Measurements from ENCODE around the gene BRINP1. TPM values are rescaled to one million over a fixed set of nuclear protein-coding genes. Genes with fewer than 3 reads are reported as not detected.

BRINP1 gene
- not detected for total RNA-seq

- Mint-ChIP-seq H3K4me3 (no peak within 1 kb of the TSS), H3K4me1 (ENCODE audit: low read depth) (no peaks in the 10 kb centered on the region), H3K27ac (peak within 1 kb of the TSS; percentile 26), H3K9me3 (ENCODE audit: insufficient read depth) (peaks cover 4% of the 10 kb centered on the region), H3K27me3 (ENCODE audit: low read depth) (peaks cover 22% of the 10 kb centered on the region), H3K36me3 (ENCODE audit: low read depth) (peaks cover 3% of the 10 kb centered on the region)
- ATAC-seq: no peak
- POLR2A ChIA-PET: no interaction called here
- CTCF ChIA-PET: no interaction called here
- no peak for DNase-seq
Measured at GRCh38 chr9:119368681-119369581, at the start of gene BRINP1. Gene BRINP1 (minus strand): TSS chr9:119369435. CDS start chr9:119313355, 56,080 bp downstream.

- H3K4me3 Mint-ChIP-seq: no peak overlapping the region
- H3K27me3 Mint-ChIP-seq (ENCODE audit: low read depth): no peaks in the 10 kb centered on the region
- no peaks in the 10 kb centered on the region for H3K36me3 Mint-ChIP-seq (ENCODE audit: low read depth)
- H3K27ac Mint-ChIP-seq: no peak overlapping the region
- CTCF ChIA-PET: no interaction called here
- POLR2A ChIA-PET: no interaction called here
- H3K9me3 Mint-ChIP-seq (ENCODE audit: insufficient read depth): no peaks in the 10 kb centered on the region
- ATAC-seq: no peak
- no peak for DNase-seq
- H3K4me1 Mint-ChIP-seq (ENCODE audit: low read depth): no peaks in the 10 kb centered on the region
Measured at GRCh38 chr9:119418721-119419120, 49.5 kb upstream of the BRINP1 start.

- ATAC-seq (no peak), DNase-seq (no peak)
- Mint-ChIP-seq H3K27me3 (ENCODE audit: low read depth) (no peaks in the 10 kb centered on the region), H3K4me1 (ENCODE audit: low read depth) (no peaks in the 10 kb centered on the region), H3K27ac (no peak overlapping the region), H3K36me3 (ENCODE audit: low read depth) (no peaks in the 10 kb centered on the region), H3K9me3 (ENCODE audit: insufficient read depth) (no peaks in the 10 kb centered on the region), H3K4me3 (no peak overlapping the region)
- CTCF ChIA-PET: no interaction called here
- POLR2A ChIA-PET: no interaction called here
Measured at GRCh38 chr9:119416793-119417192, 47.6 kb upstream of the BRINP1 start.

DNA sequence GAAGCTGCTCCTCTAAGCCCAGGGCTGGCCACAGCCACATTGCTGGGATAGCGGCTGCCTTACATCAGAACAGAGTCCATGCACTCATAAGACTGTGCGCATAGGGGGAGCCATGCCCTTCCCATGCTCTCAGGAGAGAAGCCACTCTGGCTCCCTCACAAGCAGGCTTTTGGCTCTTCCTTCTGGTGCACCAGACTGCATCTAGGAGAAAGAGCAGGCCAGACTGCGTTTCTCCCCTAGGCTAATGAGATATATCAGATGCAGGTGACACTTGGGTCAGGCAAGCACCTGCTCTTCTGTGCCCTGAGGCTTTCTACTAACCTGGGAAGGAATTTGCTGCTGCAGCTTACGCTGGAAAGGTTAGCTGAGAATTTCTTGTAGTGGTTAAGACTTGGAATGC, 43.2 kb upstream of the BRINP1 start:
- Mint-ChIP-seq H3K27me3 (ENCODE audit: low read depth) (no peaks in the 10 kb centered on the region), H3K36me3 (ENCODE audit: low read depth) (no peaks in the 10 kb centered on the region), H3K27ac (no peak overlapping the region), H3K4me1 (ENCODE audit: low read depth) (no peaks in the 10 kb centered on the region), H3K4me3 (no peak overlapping the region), H3K9me3 (ENCODE audit: insufficient read depth) (peaks cover 3% of the 10 kb centered on the region)
- ChIA-PET CTCF (no interaction called here), POLR2A (no interaction called here)
- no peak for DNase-seq
- ATAC-seq: no peak

DNA sequence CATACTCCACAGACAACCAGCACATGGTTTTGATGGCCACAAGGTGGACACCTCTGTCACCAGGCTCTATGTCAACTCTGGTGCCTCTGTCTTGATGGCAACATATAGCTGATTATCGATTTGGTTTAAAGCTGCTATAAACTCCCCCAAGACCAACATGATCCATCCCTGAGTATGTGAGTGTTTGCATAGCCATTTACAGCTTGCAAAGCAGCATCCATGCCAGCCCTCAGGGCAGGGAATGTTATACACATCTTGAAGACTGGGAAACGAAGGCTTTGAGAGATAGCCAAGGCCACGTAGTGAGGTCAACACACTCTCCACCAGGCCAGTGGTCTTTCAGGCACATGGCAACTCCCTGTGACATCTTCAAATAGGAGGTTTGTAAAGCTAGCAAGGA, 40.3 kb upstream of the BRINP1 start:
- no peak for DNase-seq
- Mint-ChIP-seq H3K9me3 (ENCODE audit: insufficient read depth) (peaks cover 3% of the 10 kb centered on the region), H3K27me3 (ENCODE audit: low read depth) (no peaks in the 10 kb centered on the region), H3K4me3 (no peak overlapping the region), H3K27ac (no peak overlapping the region), H3K36me3 (ENCODE audit: low read depth) (no peaks in the 10 kb centered on the region), H3K4me1 (ENCODE audit: low read depth) (no peaks in the 10 kb centered on the region)
- CTCF ChIA-PET: no interaction called here
- POLR2A ChIA-PET: no interaction called here
- no peak for ATAC-seq

DNA sequence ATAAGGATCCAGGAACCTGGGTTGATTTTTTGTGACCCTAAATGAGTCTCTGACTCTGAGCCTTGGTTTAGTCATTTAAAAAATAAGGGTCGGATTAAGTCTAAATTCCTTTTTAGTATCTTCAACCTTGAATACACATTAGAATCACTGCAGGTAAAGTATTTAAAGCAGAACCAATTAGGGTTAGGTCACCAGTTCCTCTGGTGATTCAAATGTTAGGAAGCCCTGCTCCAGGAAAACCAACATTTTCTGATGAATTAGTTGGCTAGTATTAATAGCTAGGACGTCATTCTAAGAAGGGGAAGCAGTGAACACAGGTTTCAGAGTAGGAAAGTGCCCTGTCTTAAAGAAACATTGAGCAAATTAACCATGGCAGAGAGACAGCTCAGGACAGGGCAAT, 31.4 kb upstream of the BRINP1 start:
- no peak for ATAC-seq
- POLR2A ChIA-PET: no interaction called here
- Mint-ChIP-seq H3K4me3 (no peak overlapping the region), H3K9me3 (ENCODE audit: insufficient read depth) (no peaks in the 10 kb centered on the region), H3K27ac (no peak overlapping the region), H3K36me3 (ENCODE audit: low read depth) (no peaks in the 10 kb centered on the region), H3K4me1 (ENCODE audit: low read depth) (no peaks in the 10 kb centered on the region), H3K27me3 (ENCODE audit: low read depth) (no peaks in the 10 kb centered on the region)
- CTCF ChIA-PET: no interaction called here
- no peak for DNase-seq

- no peak overlapping the region for H3K27ac Mint-ChIP-seq
- POLR2A ChIA-PET: no interaction called here
- DNase-seq (no peak), ATAC-seq (no peak)
- H3K36me3 Mint-ChIP-seq (ENCODE audit: low read depth): no peaks in the 10 kb centered on the region
- H3K4me1 Mint-ChIP-seq (ENCODE audit: low read depth): no peaks in the 10 kb centered on the region
- no peaks in the 10 kb centered on the region for H3K9me3 Mint-ChIP-seq (ENCODE audit: insufficient read depth)
- CTCF ChIA-PET: no interaction called here
- H3K4me3 Mint-ChIP-seq: no peak overlapping the region
- no peaks in the 10 kb centered on the region for H3K27me3 Mint-ChIP-seq (ENCODE audit: low read depth)
Measured at GRCh38 chr9:119398350-119398749, 29.1 kb upstream of the BRINP1 start.

DNA sequence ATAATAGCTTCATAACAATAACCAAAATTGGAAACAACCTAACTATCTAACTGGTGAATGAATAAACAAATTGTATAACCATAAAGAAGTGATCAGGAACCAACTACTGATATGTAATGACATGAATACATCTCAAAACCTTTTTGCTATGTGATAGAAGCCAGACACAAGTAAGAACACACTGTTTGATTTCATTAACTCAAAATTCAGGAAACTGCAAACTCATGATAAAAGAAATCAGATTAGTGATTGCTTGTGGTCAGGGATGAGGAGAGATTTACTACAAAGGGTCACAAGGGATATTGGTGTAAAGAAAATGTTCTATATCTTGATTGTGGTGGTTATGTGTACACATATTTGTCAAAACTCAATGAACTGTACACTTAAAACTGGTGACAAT, 22.6 kb upstream of the BRINP1 start:
- H3K36me3 Mint-ChIP-seq (ENCODE audit: low read depth): no peaks in the 10 kb centered on the region
- CTCF ChIA-PET: no interaction called here
- DNase-seq (no peak), ATAC-seq (no peak)
- no peaks in the 10 kb centered on the region for H3K4me1 Mint-ChIP-seq (ENCODE audit: low read depth)
- H3K27me3 Mint-ChIP-seq (ENCODE audit: low read depth): no peaks in the 10 kb centered on the region
- POLR2A ChIA-PET: no interaction called here
- no peak overlapping the region for H3K4me3 Mint-ChIP-seq
- no peaks in the 10 kb centered on the region for H3K9me3 Mint-ChIP-seq (ENCODE audit: insufficient read depth)
- H3K27ac Mint-ChIP-seq: no peak overlapping the region

DNA sequence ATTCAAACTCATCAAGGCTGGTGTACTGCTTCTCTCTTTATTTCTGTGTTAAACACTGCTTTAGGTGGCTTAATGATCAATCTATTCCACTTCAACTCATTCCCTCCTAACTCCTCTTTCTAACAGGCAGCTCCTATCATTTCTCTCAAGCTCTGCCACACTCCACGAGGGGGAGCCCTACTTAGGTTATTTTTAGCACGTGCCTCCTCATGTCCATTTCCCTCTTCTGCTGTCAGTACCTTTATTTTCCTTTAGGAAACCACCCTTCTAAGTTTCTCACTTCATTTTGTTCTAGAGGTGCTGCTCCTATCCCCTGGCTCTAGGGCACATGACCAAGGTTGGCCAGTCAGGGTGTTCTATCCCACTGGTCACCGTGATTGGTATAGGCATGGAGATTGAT, 6.7 kb upstream of the BRINP1 start:
- Mint-ChIP-seq H3K36me3 (ENCODE audit: low read depth) (no peaks in the 10 kb centered on the region), H3K4me3 (no peak overlapping the region), H3K27me3 (ENCODE audit: low read depth) (peaks cover 2% of the 10 kb centered on the region), H3K27ac (no peak overlapping the region), H3K9me3 (ENCODE audit: insufficient read depth) (no peaks in the 10 kb centered on the region), H3K4me1 (ENCODE audit: low read depth) (no peaks in the 10 kb centered on the region)
- ChIA-PET POLR2A (no interaction called here), CTCF (no interaction called here)
- DNase-seq (no peak), ATAC-seq (no peak)

DNA sequence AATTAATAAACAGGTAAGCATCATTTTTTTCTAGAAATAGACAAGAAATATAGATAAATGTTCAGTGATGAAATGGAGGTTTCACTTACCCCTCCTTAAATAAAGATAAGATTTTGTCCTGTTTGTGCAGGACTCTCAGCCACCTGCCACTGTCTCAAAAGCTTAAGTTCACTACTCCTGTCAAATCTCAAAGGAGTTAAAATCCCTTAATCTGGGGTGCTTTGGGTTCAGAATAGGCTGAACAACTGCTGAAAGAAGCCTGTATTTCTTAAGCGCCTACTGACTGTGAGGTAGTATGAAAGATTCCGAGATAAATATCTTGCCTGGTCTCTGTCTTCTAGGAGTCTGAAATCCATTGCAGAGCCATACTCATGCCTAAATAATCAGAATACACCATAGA, 3.7 kb upstream of the BRINP1 start:
- ATAC-seq (no peak), DNase-seq (no peak)
- peaks cover 19% of the 10 kb centered on the region for H3K27me3 Mint-ChIP-seq (ENCODE audit: low read depth)
- H3K4me1 Mint-ChIP-seq (ENCODE audit: low read depth): no peaks in the 10 kb centered on the region
- ChIA-PET CTCF (no interaction called here), POLR2A (no interaction called here)
- peaks cover 4% of the 10 kb centered on the region for H3K9me3 Mint-ChIP-seq (ENCODE audit: insufficient read depth)
- no peak overlapping the region for H3K4me3 Mint-ChIP-seq
- peaks cover 3% of the 10 kb centered on the region for H3K36me3 Mint-ChIP-seq (ENCODE audit: low read depth)
- H3K27ac Mint-ChIP-seq: no peak overlapping the region

GRCh38 chr9:119370816-119371215, 1.6 kb upstream of the BRINP1 start:
- ATAC-seq (no peak), DNase-seq (peak; percentile 35)
- ChIA-PET CTCF (no interaction called here), POLR2A (no interaction called here)
- peaks cover 3% of the 10 kb centered on the region for H3K36me3 Mint-ChIP-seq (ENCODE audit: low read depth)
- peaks cover 4% of the 10 kb centered on the region for H3K9me3 Mint-ChIP-seq (ENCODE audit: insufficient read depth)
- H3K4me3 Mint-ChIP-seq: no peak overlapping the region
- H3K4me1 Mint-ChIP-seq (ENCODE audit: low read depth): no peaks in the 10 kb centered on the region
- peaks cover 22% of the 10 kb centered on the region for H3K27me3 Mint-ChIP-seq (ENCODE audit: low read depth)
- no peak overlapping the region for H3K27ac Mint-ChIP-seq

GRCh38 chr9:119369680-119370366, 588 bp upstream of the BRINP1 start:
- CTCF ChIA-PET: no interaction called here
- ATAC-seq (no peak), DNase-seq (no peak)
- Mint-ChIP-seq H3K36me3 (ENCODE audit: low read depth) (peaks cover 3% of the 10 kb centered on the region), H3K27ac (no peak overlapping the region), H3K9me3 (ENCODE audit: insufficient read depth) (peaks cover 4% of the 10 kb centered on the region), H3K4me1 (ENCODE audit: low read depth) (no peaks in the 10 kb centered on the region), H3K4me3 (no peak overlapping the region), H3K27me3 (ENCODE audit: low read depth) (peaks cover 22% of the 10 kb centered on the region)
- POLR2A ChIA-PET: no interaction called here

All from activated CD8-positive, alpha-beta T cell treated with anti-CD3 and anti-CD28 coated beads, Interleukin-2, amount 10 ng/mL, durations not matched to agents 7 days and 5 days (primary cell).